GM18498 (cell line): ENCODE results near the gene MLLT1.

Experiments
- ATAC-seq: cut with Tn5 transposase; IDR thresholded peaks from one replicate; pipeline ENCODE4 v1.9.1; 2021; ENCODE audit warnings: mild to moderate bottlenecking, moderate library complexity; ENCODE audit not compliant: unreplicated experiment

Gene MLLT1

GRCh38 chr19:6260376-6260775 is 19.4 kb downstream of the MLLT1 start:
- ATAC-seq = no peak

GRCh38 chr19:6259312-6259861 is 20.4 kb downstream of the MLLT1 start:
- no peak for ATAC-seq

- ATAC-seq = no peak
These were observed 20.9 kb downstream of the MLLT1 start for GRCh38 chr19:6258812-6259311.

- no peak for ATAC-seq
These were observed 25.6 kb downstream of the MLLT1 start for GRCh38 chr19:6253954-6254733.

- no peak for ATAC-seq
These were observed 27.7 kb downstream of the MLLT1 start for GRCh38 chr19:6252066-6252465.

- no peak for ATAC-seq
These were observed 28.9 kb downstream of the MLLT1 start for GRCh38 chr19:6250909-6251308.

GRCh38 chr19:6250024-6250615 is 29.7 kb downstream of the MLLT1 start:
- no peak for ATAC-seq

GRCh38 chr19:6249296-6249695 is 30.5 kb downstream of the MLLT1 start:
- ATAC-seq = no peak

- ATAC-seq = no peak
These were observed 30.9 kb downstream of the MLLT1 start for GRCh38 chr19:6248844-6249243.

GRCh38 chr19:6248341-6248740 is 31.4 kb downstream of the MLLT1 start:
- no peak for ATAC-seq

GRCh38 chr19:6247007-6247288 is 32.8 kb downstream of the MLLT1 start:
- no peak for ATAC-seq

GRCh38 chr19:6246174-6247006 is 33.4 kb downstream of the MLLT1 start:
- no peak for ATAC-seq

GRCh38 chr19:6242677-6243076 is 37.1 kb downstream of the MLLT1 start:
- ATAC-seq = no peak

- no peak for ATAC-seq
These were observed 37.9 kb downstream of the MLLT1 start for GRCh38 chr19:6241680-6242377.

- no peak for ATAC-seq
These were observed 38.7 kb downstream of the MLLT1 start for GRCh38 chr19:6241056-6241455.

- no peak for ATAC-seq
These were observed 39.7 kb downstream of the MLLT1 start for GRCh38 chr19:6239871-6240676.

- no peak for ATAC-seq
These were observed 40.4 kb downstream of the MLLT1 start for GRCh38 chr19:6239401-6239844.

- no peak for ATAC-seq
These were observed 41.0 kb downstream of the MLLT1 start for GRCh38 chr19:6238643-6239281.

GRCh38 chr19:6238256-6238642 is 41.5 kb downstream of the MLLT1 start:
- ATAC-seq = no peak
